Left ventricle myocardium inferior (tissue), 1 donor: ENCODE data around the gene DEF6. TPM values are rescaled to one million over a fixed set of nuclear protein-coding genes. Genes with fewer than 3 reads are reported as not detected.
"Not testable (repeated sequence)": the region's sequence is repeated elsewhere in the genome, so short reads cannot be mapped to it uniquely, and the experiment has no call there.

Experiments
- DNase-seq: peaks from one replicate; pipeline ENCODE4 v3.0.0-alpha.2; 2020
- H3K27ac ChIP-seq: fragments of 200-600 bp; replicated peaks from 2 replicates; pipeline ENCODE4 v1.8.0; 2021
- H3K27me3 ChIP-seq: fragments of 200-600 bp; 2 replicates; pipeline ENCODE4 v1.8.0; 2021; ENCODE audit warnings: low read depth
- H3K36me3 ChIP-seq: fragments of 200-600 bp; 2 replicates; pipeline ENCODE4 v1.8.0; 2021
- H3K4me1 ChIP-seq: fragments of 200-600 bp; 2 replicates; pipeline ENCODE4 v1.8.0; 2021
- H3K4me3 ChIP-seq: fragments of 200-600 bp; 2 replicates; pipeline ENCODE4 v1.8.0; 2021; ENCODE audit warnings: mild to moderate bottlenecking, moderate library complexity
- H3K9me3 ChIP-seq: fragments of 200-600 bp; replicated peaks from 2 replicates; pipeline ENCODE4 v1.8.0; 2021
- CTCF ChIP-seq: fragments of 200-600 bp; IDR thresholded peaks from 2 replicates; pipeline ENCODE4 v1.8.0; 2021; ENCODE audit warnings: antibody characterized with exemption, mild to moderate bottlenecking, borderline replicate concordance
- intact Hi-C: fragments of 100-400 bp; cut with micrococcal nuclease; formaldehyde crosslinking; loops from one replicate; pipeline ENCODE4 v1.11.0; 2022
- total RNA-seq: library from RNA; stranded (reverse); fragmentation: NEBNext Ultra II Directional; extraction: Animal tissue kit (Norgen Biotek cat#: 25700); gene quantifications from one replicate; pipeline ENCODE4 v1.2.1, GENCODE V29; 2021
- donor health status: DM: no; HTN: yes; CAD: no; lungs with severe emphysema.

DEF6 gene
- total RNA-seq, 1 donor from 2014 or later = 1.0 TPM

- TF ChIP-seq CTCF = no peak
- no peak overlapping the region for H3K27ac ChIP-seq
- no peak overlapping the region for H3K4me3 ChIP-seq
- peaks cover 10% of the 10 kb centered on the region for H3K4me1 ChIP-seq
- H3K27me3 ChIP-seq = no peaks in the 10 kb centered on the region
- H3K9me3 ChIP-seq = no peaks in the 10 kb centered on the region
- DNase-seq = no peak
- intact Hi-C loops = no loop called here
- H3K36me3 ChIP-seq = no peaks in the 10 kb centered on the region
Observed at GRCh38 chr6:35304299-35304698, 6.7 kb downstream of the DEF6 start.

- Histone ChIP-seq H3K27me3 (no peaks in the 10 kb centered on the region), H3K4me1 (peaks cover 10% of the 10 kb centered on the region), H3K27ac (no peak overlapping the region), H3K36me3 (no peaks in the 10 kb centered on the region), H3K9me3 (no peaks in the 10 kb centered on the region), H3K4me3 (no peak overlapping the region)
- DNase-seq = no peak
- intact Hi-C loops = no loop called here
- TF ChIP-seq CTCF = no peak
Observed at GRCh38 chr6:35305117-35305516, 7.5 kb downstream of the DEF6 start.

- intact Hi-C loops, H3K9me3 ChIP-seq, H3K27ac ChIP-seq, H3K36me3 ChIP-seq, H3K27me3 ChIP-seq, H3K4me3 ChIP-seq, DNase-seq: not testable (repeated sequence)
- H3K4me1 ChIP-seq = peaks cover 10% of the 10 kb centered on the region
Observed at GRCh38 chr6:35307138-35307537, 9.5 kb downstream of the DEF6 start.

- H3K4me1 ChIP-seq, H3K9me3 ChIP-seq, intact Hi-C loops, H3K36me3 ChIP-seq, H3K27ac ChIP-seq, H3K27me3 ChIP-seq, H3K4me3 ChIP-seq, DNase-seq: not testable (repeated sequence)
Observed at GRCh38 chr6:35308543-35308942, 10.9 kb downstream of the DEF6 start.

GRCh38 chr6:35309611-35310264 lies 12.1 kb downstream of the DEF6 start:
- Histone ChIP-seq H3K36me3 (no peaks in the 10 kb centered on the region), H3K4me1 (no peaks in the 10 kb centered on the region), H3K27ac (no peak overlapping the region), H3K4me3 (no peak overlapping the region), H3K27me3 (no peaks in the 10 kb centered on the region), H3K9me3 (no peaks in the 10 kb centered on the region)
- intact Hi-C loops = no loop called here
- no peak for TF ChIP-seq CTCF
- DNase-seq = no peak

GRCh38 chr6:35310265-35310831 lies 12.7 kb downstream of the DEF6 start:
- Histone ChIP-seq H3K27me3 (no peaks in the 10 kb centered on the region), H3K9me3 (no peaks in the 10 kb centered on the region), H3K36me3 (no peaks in the 10 kb centered on the region), H3K4me1 (no peaks in the 10 kb centered on the region), H3K4me3 (no peak overlapping the region), H3K27ac (no peak overlapping the region)
- no peak for DNase-seq
- intact Hi-C loops = no loop called here
- no peak for TF ChIP-seq CTCF
